GM12892 (cell line): Measurements from ENCODE around the gene DRGX.

Experiments used
- POLR2A ChIP-seq: IDR thresholded peaks from 2 replicates; pipeline ENCODE4 v1.6.1; 2011; ENCODE audit warnings: low read depth, low read length, control low read depth
- TAF1 ChIP-seq: IDR thresholded peaks from 2 replicates; pipeline ENCODE4 v1.6.1; 2011; ENCODE audit warnings: low read depth, mild to moderate bottlenecking, control low read depth, low read length, borderline replicate concordance

- no peak for TF ChIP-seq POLR2A
- no peak for TF ChIP-seq TAF1
Observed at GRCh38 chr10:49415109-49415508, 19.2 kb upstream of the DRGX start.
